ENCODE data around the gene NME4.

The NME4 gene

GRCh38 chr16:426906-427249, 29.9 kb downstream of the NME4 start:
- no peak for DNase-seq (ENCODE audit: low spot score)

- no peak for DNase-seq (ENCODE audit: low spot score)
Observed at GRCh38 chr16:427250-427649, 30.3 kb downstream of the NME4 start.

GRCh38 chr16:430904-431303, 33.9 kb downstream of the NME4 start:
- no peak for DNase-seq (ENCODE audit: low spot score)

GRCh38 chr16:440627-441026, 43.6 kb downstream of the NME4 start:
- no peak for DNase-seq (ENCODE audit: low spot score)

- no peak for DNase-seq (ENCODE audit: low spot score)
Observed at GRCh38 chr16:441447-441846, 44.4 kb downstream of the NME4 start.

- DNase-seq (ENCODE audit: low spot score): no peak
Observed at GRCh38 chr16:442976-443375, 46.0 kb downstream of the NME4 start.

- no peak for DNase-seq (ENCODE audit: low spot score)
Observed at GRCh38 chr16:444027-444426, 47.0 kb downstream of the NME4 start.

- DNase-seq (ENCODE audit: low spot score): no peak
Observed at GRCh38 chr16:445566-445965, 48.6 kb downstream of the NME4 start.

Measured in globus pallidus (tissue), 1 donor.